ENCODE measurements around the gene CAD. TPM values are rescaled to one million over a fixed set of nuclear protein-coding genes. Genes with fewer than 3 reads are reported as not detected.

Gene CAD
- total RNA-seq: 41.5 and 65.4 TPM in 2 replicates

GRCh38 chr2:27217173-27218121 is at the start of gene CAD:
CAD (plus strand) TSS chr2:27217369; CDS start chr2:27217552, 183 bp downstream.

GRCh38 chr2:27211943-27212625 is 5.1 kb upstream of the CAD start, which contains the start of the genes ATRAID and SLC5A6:
ATRAID (plus strand) TSS chr2:27212041; CDS start chr2:27212369, 328 bp downstream.
SLC5A6 (minus strand) TSS chr2:27212268; CDS start chr2:27207650, 4,618 bp downstream.

GRCh38 chr2:27262379-27263286 is 45.5 kb downstream of the CAD start, which contains the start of gene SLC30A3:
SLC30A3 (minus strand) TSS chr2:27263047; CDS start chr2:27262906, 141 bp downstream.

GRCh38 chr2:27275211-27276150 is 58.3 kb downstream of the CAD start, which contains the start of gene DNAJC5G:
DNAJC5G (plus strand) TSS chr2:27275433; CDS start chr2:27276729, 1,296 bp downstream.

GRCh38 chr2:27281855-27282559 is 64.8 kb downstream of the CAD start, which contains the start of gene TRIM54:
TRIM54 (plus strand) TSS chr2:27282429; CDS start chr2:27282732, 303 bp downstream.

Other genes starting within 250 kb of the CAD start
- gene MAPRE3, start 246.7 kb upstream of the CAD start, total RNA-seq: 4.3 and 6.2 TPM in 2 replicates
- gene TMEM214, start 184.4 kb upstream of the CAD start, total RNA-seq: 61.7 and 62.7 TPM in 2 replicates
- gene AGBL5, start 165.7 kb upstream of the CAD start, total RNA-seq: 25.9 and 31.5 TPM in 2 replicates
- 530 and 553 TPM in 2 replicates for gene OST4, start 145.7 kb upstream of the CAD start, total RNA-seq
- gene EMILIN1, start 138.8 kb upstream of the CAD start, total RNA-seq: 397 and 406 TPM in 2 replicates
- gene KHK, start 130.6 kb upstream of the CAD start, total RNA-seq: 0.89 and 3.5 TPM in 2 replicates
- gene CGREF1, start 98.2 kb upstream of the CAD start, total RNA-seq: 0.29 and 1.8 TPM in 2 replicates
- not detected in 2 replicates for gene ABHD1, start 93.6 kb upstream of the CAD start, total RNA-seq
- gene PREB, start 82.7 kb upstream of the CAD start, total RNA-seq: 49.8 and 70.1 TPM in 2 replicates
- not detected in 2 replicates for gene PRR30, start 78.0 kb upstream of the CAD start, total RNA-seq
- not detected in 2 replicates for gene TCF23, start 68.4 kb upstream of the CAD start, total RNA-seq
- 246 and 294 TPM in 2 replicates for gene ATRAID, start 5.3 kb upstream of the CAD start, total RNA-seq
- 21.0 and 24.8 TPM in 2 replicates for gene SLC5A6, start 5.1 kb upstream of the CAD start, total RNA-seq
- gene SLC30A3, start 45.7 kb downstream of the CAD start, total RNA-seq: not detected in 2 replicates
- not detected in 2 replicates for gene DNAJC5G, start 58.1 kb downstream of the CAD start, total RNA-seq
- gene TRIM54, start 65.1 kb downstream of the CAD start, total RNA-seq: under 0.01 TPM in 1 of 2 replicates, not detected in the other
- gene UCN, start 91.1 kb downstream of the CAD start, total RNA-seq: not detected in 2 replicates
- 134 TPM in 2 replicates for gene MPV17, start 105.7 kb downstream of the CAD start, total RNA-seq
- 50.5 and 53.7 TPM in 2 replicates for gene GTF3C2, start 139.4 kb downstream of the CAD start, total RNA-seq
- gene EIF2B4, start 153.0 kb downstream of the CAD start, total RNA-seq: 39.9 and 53.0 TPM in 2 replicates
- gene SNX17, start 153.2 kb downstream of the CAD start, total RNA-seq: 194 and 201 TPM in 2 replicates
- gene ZNF513, start 163.4 kb downstream of the CAD start, total RNA-seq: 5.1 and 6.6 TPM in 2 replicates
- gene PPM1G, start 192.2 kb downstream of the CAD start, total RNA-seq: 100 and 113 TPM in 2 replicates
- gene NRBP1, start 211.3 kb downstream of the CAD start, total RNA-seq: 96.9 and 112 TPM in 2 replicates
- gene KRTCAP3, start 225.0 kb downstream of the CAD start, total RNA-seq: not detected in 2 replicates